NCI-H748 (cell line): ENCODE measurements around the gene NPAS3.

Experiments
- DNase-seq: peaks from one replicate; lab custom pipeline; 2025; ENCODE audit not compliant: unreplicated experiment; lab: John Stamatoyannopoulos, UW

The NPAS3 gene

GRCh38 chr14:33165144-33165925, 226.7 kb downstream of the NPAS3 start:
- DNase-seq: no peak

GRCh38 chr14:33165926-33166289, 227.2 kb downstream of the NPAS3 start:
- DNase-seq: no peak

GRCh38 chr14:33175951-33176350, 237.3 kb downstream of the NPAS3 start:
- DNase-seq: no peak

GRCh38 chr14:33184587-33184986, 245.9 kb downstream of the NPAS3 start:
- peak; percentile 56 for DNase-seq

GRCh38 chr14:33186656-33187055, 248.0 kb downstream of the NPAS3 start:
- DNase-seq: no peak

GRCh38 chr14:33188880-33189279, 250.2 kb downstream of the NPAS3 start:
- DNase-seq: no peak

GRCh38 chr14:33191855-33192254, 253.2 kb downstream of the NPAS3 start:
- DNase-seq: no peak

GRCh38 chr14:33194551-33194950, 255.9 kb downstream of the NPAS3 start:
- DNase-seq: no peak

GRCh38 chr14:33198684-33199083, 260.0 kb downstream of the NPAS3 start:
- DNase-seq: no peak

- DNase-seq: no peak
Observed at GRCh38 chr14:33201116-33201515, 262.4 kb downstream of the NPAS3 start.

- DNase-seq: no peak
Observed at GRCh38 chr14:33206981-33207380, 268.3 kb downstream of the NPAS3 start.

- peak; percentile 43 for DNase-seq
Observed at GRCh38 chr14:33207467-33208017, 268.9 kb downstream of the NPAS3 start.

GRCh38 chr14:33210311-33210710, 271.6 kb downstream of the NPAS3 start:
- DNase-seq: no peak

- DNase-seq: no peak
Observed at GRCh38 chr14:33218026-33218425, 279.3 kb downstream of the NPAS3 start.

- no peak for DNase-seq
Observed at GRCh38 chr14:33219957-33220356, 281.3 kb downstream of the NPAS3 start.

GRCh38 chr14:33229269-33229929, 290.7 kb downstream of the NPAS3 start:
- DNase-seq: peak; percentile 73

- peak; percentile 14 for DNase-seq
Observed at GRCh38 chr14:33230021-33230420, 291.3 kb downstream of the NPAS3 start.

- DNase-seq: no peak
Observed at GRCh38 chr14:33232031-33232430, 293.4 kb downstream of the NPAS3 start.

- DNase-seq: no peak
Observed at GRCh38 chr14:33237115-33237740, 298.5 kb downstream of the NPAS3 start.

- no peak for DNase-seq
Observed at GRCh38 chr14:33239465-33239864, 300.8 kb downstream of the NPAS3 start.

GRCh38 chr14:33240466-33240865, 301.8 kb downstream of the NPAS3 start:
- DNase-seq: no peak

GRCh38 chr14:33241331-33241730, 302.7 kb downstream of the NPAS3 start:
- DNase-seq: no peak
